HG03066 (cell line): ENCODE measurements around the gene SLC25A51.

Experiments
- ATAC-seq: cut with Tn5 transposase; IDR thresholded peaks from one replicate; pipeline ENCODE4 v1.9.1; 2021; ENCODE audit warnings: low read depth; ENCODE audit not compliant: unreplicated experiment

The SLC25A51 gene

GRCh38 chr9:37852222-37852621, 51.7 kb downstream of the SLC25A51 start:
- no peak for ATAC-seq

GRCh38 chr9:37840560-37841194, 63.2 kb downstream of the SLC25A51 start:
- no peak for ATAC-seq

- no peak for ATAC-seq
Measured at GRCh38 chr9:37839496-37840461, 64.1 kb downstream of the SLC25A51 start.
